ENCODE measurements around the gene CREG2.

GRCh38 chr2:101418460-101419095 lies 31.3 kb upstream of the CREG2 start:
- TF ChIP-seq, protein P1, sequence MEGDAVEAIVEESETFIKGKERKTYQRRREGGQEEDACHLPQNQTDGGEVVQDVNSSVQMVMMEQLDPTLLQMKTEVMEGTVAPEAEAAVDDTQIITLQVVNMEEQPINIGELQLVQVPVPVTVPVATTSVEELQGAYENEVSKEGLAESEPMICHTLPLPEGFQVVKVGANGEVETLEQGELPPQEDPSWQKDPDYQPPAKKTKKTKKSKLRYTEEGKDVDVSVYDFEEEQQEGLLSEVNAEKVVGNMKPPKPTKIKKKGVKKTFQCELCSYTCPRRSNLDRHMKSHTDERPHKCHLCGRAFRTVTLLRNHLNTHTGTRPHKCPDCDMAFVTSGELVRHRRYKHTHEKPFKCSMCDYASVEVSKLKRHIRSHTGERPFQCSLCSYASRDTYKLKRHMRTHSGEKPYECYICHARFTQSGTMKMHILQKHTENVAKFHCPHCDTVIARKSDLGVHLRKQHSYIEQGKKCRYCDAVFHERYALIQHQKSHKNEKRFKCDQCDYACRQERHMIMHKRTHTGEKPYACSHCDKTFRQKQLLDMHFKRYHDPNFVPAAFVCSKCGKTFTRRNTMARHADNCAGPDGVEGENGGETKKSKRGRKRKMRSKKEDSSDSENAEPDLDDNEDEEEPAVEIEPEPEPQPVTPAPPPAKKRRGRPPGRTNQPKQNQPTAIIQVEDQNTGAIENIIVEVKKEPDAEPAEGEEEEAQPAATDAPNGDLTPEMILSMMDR (conservative IDR thresholded peaks at IDR 0.05; ENCODE audit: low read depth, low read length), result no peak
- no peak for TF ChIP-seq EZH2 (IDR thresholded peaks at IDR 0.05; ENCODE audit: borderline replicate concordance, low read depth, low read length, poor library complexity, severe bottlenecking)

Data from A673 (cell line).